HG03103 (cell line): ENCODE measurements around the gene BBS2.

Source experiments
- ATAC-seq: cut with Tn5 transposase; IDR thresholded peaks from one replicate; pipeline ENCODE4 v1.9.1; 2021; ENCODE audit warnings: low read depth; ENCODE audit not compliant: unreplicated experiment

The BBS2 gene

GRCh38 chr16:56519459-56520250, at the start of gene BBS2:
BBS2 (minus strand) TSS chr16:56520024; CDS start chr16:56519862, 162 bp downstream.
- ATAC-seq = peak; percentile 66

- ATAC-seq = no peak
These were observed 45.1 kb upstream of the BBS2 start, which contains the start of gene MT4 for GRCh38 chr16:56564793-56565477. MT4 (plus strand) TSS chr16:56565073; CDS start chr16:56565129, 56 bp downstream.

GRCh38 chr16:56561126-56561525, 41.3 kb upstream of the BBS2 start:
- ATAC-seq = no peak

- ATAC-seq = no peak
These were observed 40.6 kb upstream of the BBS2 start for GRCh38 chr16:56560447-56560846.

GRCh38 chr16:56559109-56559508, 39.3 kb upstream of the BBS2 start:
- no peak for ATAC-seq

GRCh38 chr16:56558024-56558747, 38.4 kb upstream of the BBS2 start:
- no peak for ATAC-seq

GRCh38 chr16:56554441-56554840, 34.6 kb upstream of the BBS2 start:
- ATAC-seq = no peak

- ATAC-seq = no peak
These were observed 32.2 kb upstream of the BBS2 start for GRCh38 chr16:56551796-56552738.

- ATAC-seq = no peak
These were observed 30.0 kb upstream of the BBS2 start for GRCh38 chr16:56549744-56550385.

- ATAC-seq = no peak
These were observed 29.3 kb upstream of the BBS2 start for GRCh38 chr16:56549161-56549560.

GRCh38 chr16:56547949-56548567, 28.2 kb upstream of the BBS2 start:
- no peak for ATAC-seq

- no peak for ATAC-seq
These were observed 27.5 kb upstream of the BBS2 start for GRCh38 chr16:56547120-56547948.

- no peak for ATAC-seq
These were observed 22.2 kb upstream of the BBS2 start for GRCh38 chr16:56542039-56542438.

GRCh38 chr16:56539656-56540055, 19.8 kb upstream of the BBS2 start:
- no peak for ATAC-seq

GRCh38 chr16:56538331-56538730, 18.5 kb upstream of the BBS2 start:
- ATAC-seq = no peak

GRCh38 chr16:56534847-56535383, 15.1 kb upstream of the BBS2 start:
- no peak for ATAC-seq

- no peak for ATAC-seq
These were observed 12.9 kb upstream of the BBS2 start for GRCh38 chr16:56532714-56533113.

- ATAC-seq = no peak
These were observed 11.0 kb upstream of the BBS2 start for GRCh38 chr16:56530872-56531271.
